G401 (cell line): ENCODE results near the gene MAL. TPM values are rescaled to one million over a fixed set of nuclear protein-coding genes. Genes with fewer than 3 reads are reported as not detected.
"Not testable (repeated sequence)": the region's sequence is repeated elsewhere in the genome, so short reads cannot be mapped to it uniquely, and the experiment has no call there.

Experiments used
- DNase-seq: peaks from one replicate; pipeline ENCODE4 v3.0.0-alpha.2; 2015; ENCODE audit warnings: low spot score
- in situ Hi-C: cut with HindIII; loops from 2 replicates; pipeline ENCODE4 v1.10.0; 2016; ENCODE audit warnings: low sequenced_read_pairs, mixed read lengths
- total RNA-seq: library from RNA; depleted of rRNA; stranded (reverse); fragments of >200 nt; shearing (Covaris generic); gene quantifications from 2 replicates; pipeline ENCODE4 v1.2.3, GENCODE V29; 2014

The MAL gene
- total RNA-seq, 1 experiment from 2014 or later, result not detected

GRCh38 chr2:95027369-95027720, 1.8 kb downstream of the MAL start:
- in situ Hi-C loops, result no loop called here
- DNase-seq, result no peak

- no peak for DNase-seq
- in situ Hi-C loops, result no loop called here
Measured at GRCh38 chr2:95029898-95030341, 4.4 kb downstream of the MAL start.

DNA sequence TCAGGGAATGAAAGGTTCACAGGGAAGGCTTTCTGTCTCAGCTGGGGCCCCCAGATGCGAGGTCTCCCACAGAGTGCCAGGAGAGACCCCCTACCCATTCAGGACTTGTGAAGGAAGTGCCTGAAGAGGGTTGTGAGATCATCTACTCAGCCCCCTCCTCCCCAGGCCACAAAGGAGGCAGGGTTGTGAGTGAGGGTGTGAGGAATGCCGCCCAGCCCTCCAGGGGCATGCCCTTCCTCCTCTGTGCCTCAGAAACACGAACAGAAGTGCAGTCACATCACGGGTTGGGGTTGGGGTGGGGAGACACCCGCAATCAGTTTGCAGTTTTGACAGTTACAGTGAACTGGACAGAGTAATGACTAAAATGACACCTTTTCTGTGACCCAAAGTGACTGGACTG, 5.0 kb downstream of the MAL start:
- no peak for DNase-seq
- in situ Hi-C loops, result no loop called here

- DNase-seq, result no peak
- in situ Hi-C loops, result no loop called here
Measured at GRCh38 chr2:95031076-95031725, 5.7 kb downstream of the MAL start.

- in situ Hi-C loops, result no loop called here
- DNase-seq, result no peak
Measured at GRCh38 chr2:95031726-95032116, 6.2 kb downstream of the MAL start.

GRCh38 chr2:95032341-95032740, 6.8 kb downstream of the MAL start:
- in situ Hi-C loops, result no loop called here
- DNase-seq, result no peak

DNA sequence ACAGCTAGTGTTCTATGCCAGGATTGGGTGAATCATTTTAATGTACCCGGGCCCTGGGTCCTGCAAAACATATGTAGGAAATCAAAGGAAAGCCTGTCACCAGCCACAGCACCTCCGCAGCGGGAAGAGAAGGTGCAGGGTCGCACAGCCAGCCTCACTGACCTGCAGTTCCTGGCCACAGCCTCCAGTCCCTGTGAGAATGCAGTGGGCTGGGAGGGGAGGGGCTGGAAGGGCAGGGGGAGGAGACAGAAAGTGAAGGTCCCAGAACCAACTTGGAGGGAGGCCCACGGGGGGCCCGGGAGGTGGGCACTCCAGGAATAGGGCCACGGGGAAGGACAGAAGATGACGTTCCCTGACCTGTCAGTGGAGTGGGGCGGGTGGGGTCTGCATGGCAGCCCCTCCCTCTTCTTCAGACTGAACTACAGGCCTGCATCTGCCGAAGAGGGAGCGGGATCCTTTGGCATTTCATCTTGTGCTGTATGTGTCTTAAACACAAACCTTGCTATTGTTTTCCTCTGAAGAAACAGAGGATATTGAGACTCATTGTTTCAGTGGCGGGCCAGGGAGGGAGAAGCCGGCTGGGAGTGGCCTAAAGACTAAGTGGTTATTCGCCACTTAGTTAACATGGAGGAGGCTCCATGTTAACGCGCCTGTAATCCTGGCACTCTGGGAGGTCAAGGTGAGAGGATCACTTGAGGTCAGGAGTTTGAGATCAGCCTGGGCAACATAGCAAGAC, 7.5 kb downstream of the MAL start:
- DNase-seq, result no peak
- in situ Hi-C loops, result no loop called here

GRCh38 chr2:95034221-95034620, 8.7 kb downstream of the MAL start:
- in situ Hi-C loops, result no loop called here
- no peak for DNase-seq

- in situ Hi-C loops, result no loop called here
- DNase-seq, result no peak
Measured at GRCh38 chr2:95034818-95035217, 9.3 kb downstream of the MAL start.

DNA sequence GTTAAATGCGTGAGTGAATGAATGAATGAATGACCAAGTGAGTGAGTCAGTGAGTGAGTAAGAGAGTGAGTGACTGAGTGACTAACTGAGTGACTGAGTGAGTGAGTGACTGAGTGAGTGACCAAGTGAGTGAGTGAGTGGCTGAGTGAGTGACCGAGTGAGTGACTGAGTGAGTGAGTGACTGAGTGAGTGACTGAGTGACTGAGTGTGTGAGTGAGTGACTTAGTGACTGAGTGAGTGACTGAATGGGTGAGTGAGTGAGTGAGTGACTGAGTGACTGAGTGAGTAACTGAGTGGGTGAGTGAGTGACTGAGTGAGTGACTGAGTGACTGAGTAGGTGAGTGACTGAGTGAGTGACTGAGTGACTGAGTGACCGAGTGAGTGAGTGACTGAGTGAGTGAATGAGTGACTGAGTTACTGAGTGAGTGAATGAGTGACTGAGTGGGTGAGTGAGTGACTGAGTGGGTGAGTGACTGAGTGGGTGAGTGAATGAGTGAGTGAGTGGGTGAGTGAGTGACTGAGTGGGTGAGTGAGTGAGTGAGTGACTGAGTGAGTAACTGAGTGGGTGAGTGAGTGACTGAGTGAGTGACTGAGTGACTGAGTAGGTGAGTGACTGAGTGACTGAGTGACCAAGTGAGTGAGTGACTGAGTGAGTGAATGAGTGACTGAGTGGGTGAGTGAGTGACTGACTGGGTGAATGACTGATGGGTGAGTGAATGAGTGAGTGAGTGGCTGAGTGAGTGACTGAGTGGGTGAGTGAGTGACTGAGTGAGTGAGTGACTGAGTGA, 11.3 kb downstream of the MAL start:
- in situ Hi-C loops, result no loop called here

DNA sequence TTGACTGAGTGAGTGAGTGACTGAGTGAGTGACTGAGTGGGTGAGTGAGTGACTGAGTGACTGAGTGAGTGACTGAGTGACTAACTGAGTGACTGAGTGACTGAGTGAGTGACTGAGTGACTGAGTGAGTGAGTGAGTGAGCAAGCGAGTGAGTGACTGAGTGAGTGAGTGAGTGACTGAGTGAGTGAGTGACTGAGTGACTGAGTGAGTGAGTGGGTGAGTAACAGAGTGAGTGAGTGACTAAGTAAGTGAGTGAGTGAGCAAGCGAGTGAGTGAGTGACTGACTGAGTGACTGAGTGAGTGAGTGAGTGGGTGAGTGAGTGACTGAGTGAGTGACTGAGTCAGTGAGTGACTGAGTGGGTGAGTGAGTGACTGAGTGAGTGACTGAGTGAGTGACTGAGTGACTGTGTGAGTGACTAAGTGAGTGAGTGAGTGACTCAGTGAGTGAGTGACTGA, 11.9 kb downstream of the MAL start:
- in situ Hi-C loops, result no loop called here
- no peak for DNase-seq

More for the DNA sequence above, 11.3 kb downstream of the MAL start:
- no peak for DNase-seq

DNA sequence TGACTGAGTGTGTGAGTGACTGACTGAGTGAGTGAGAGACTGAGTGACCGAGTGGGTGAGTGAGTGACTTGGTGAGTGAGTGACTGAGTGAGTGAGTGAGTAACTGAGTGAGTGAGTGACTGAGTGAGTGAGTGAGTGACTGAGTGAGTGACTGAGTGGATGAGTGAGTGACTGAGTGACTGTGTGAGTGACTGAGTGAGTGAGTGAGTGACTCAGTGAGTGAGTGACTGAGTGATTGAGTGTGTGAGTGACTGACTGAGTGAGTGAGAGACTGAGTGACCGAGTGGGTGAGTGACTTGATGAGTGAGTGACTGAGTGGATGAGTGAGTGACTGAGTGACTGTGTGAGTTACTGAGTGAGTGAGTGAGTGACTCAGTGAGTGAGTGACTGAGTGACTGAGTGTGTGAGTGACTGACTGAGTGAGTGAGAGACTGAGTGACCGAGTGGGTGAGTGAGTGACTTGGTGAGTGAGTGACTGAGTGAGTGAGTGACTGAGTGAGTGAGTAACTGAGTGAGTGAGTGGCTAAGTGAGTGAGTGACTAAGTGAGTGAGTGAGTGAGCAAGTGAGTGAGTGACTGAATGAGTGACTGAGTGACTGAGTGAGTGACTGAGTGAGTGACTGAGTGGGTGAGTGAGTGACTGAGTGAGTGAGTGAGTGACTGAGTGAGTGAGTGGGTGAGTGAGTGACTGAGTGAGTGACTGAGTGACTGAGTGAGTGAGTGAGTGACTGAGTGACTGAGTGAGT, 12.5 kb downstream of the MAL start:
- in situ Hi-C loops, DNase-seq: not testable (repeated sequence)

DNA sequence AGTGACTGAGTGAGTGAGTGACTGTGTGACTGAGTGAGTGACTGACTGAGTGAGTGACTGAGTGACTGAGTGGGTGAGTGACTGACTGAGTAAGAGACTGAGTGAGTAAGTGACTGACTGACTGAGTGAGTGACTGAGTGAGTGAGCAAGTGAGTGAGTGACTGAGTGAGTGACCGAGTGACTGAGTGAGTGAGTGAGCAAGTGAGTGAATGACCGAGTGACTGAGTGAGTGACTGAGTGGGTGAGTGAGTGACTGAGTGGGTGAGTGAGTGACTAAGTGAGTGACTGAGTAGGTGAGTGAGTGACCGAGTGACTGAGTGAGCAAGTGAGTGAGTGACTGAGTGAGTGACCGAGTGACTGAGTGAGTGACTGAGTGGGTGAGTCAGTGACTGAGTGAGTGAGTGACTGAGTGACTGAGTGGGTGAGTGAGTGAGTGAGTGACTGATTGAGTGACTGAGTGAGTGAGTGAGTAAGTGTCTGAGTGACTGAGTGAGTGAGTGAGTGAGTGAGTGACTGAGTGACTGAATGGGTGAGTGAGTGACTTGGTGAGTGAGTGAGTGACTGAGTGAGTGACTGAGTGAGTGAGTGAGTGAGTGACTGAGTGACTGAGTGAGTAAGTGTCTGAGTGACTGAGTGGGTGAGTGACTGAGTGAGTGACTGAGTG, 13.3 kb downstream of the MAL start:
- no peak for DNase-seq
- in situ Hi-C loops, result no loop called here

DNA sequence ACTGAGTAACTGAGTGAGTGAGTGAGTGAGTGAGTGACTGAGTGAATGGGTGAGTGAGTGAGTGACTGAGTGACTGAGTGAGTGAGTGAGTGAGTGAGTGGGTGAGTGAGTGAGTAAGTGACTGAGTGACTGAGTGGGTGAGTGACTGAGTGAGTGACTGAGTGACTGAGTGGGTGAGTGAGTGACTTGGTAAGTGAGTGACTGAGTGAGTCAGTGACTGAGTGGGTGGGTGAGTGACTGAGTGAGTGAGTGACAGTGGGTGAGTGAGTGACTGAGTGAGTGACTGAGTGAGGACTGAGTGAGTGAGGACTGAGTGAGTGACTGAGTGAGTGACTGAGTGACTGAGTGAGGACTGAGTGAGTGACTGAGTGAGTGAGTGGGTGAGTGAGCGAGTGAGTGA, 13.9 kb downstream of the MAL start:
- in situ Hi-C loops, result no loop called here

GRCh38 chr2:95039978-95040377, 14.5 kb downstream of the MAL start:
- in situ Hi-C loops, result no loop called here
- DNase-seq, result no peak

More for the DNA sequence above, 13.9 kb downstream of the MAL start:
- DNase-seq, result no peak

DNA sequence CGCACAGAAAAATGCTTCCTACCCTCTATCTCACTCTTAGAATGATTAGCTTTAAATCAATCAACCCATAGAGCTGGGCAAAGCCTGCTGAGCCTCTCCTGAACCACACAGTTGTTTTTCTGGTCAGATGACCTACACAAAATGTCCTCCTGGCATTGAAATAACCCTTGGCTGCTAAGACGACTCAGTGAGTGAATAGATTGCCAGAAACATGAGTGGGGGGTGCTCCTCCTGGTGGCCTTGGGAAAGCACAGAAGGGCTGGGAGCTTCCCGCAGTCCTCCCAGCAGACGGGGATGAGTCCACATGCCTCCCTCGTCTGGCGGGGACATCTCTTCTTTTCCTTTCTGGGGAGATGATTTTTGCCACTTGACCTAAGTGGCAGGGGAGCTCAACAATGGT, 14.9 kb downstream of the MAL start:
- no peak for DNase-seq
- in situ Hi-C loops, result no loop called here

- in situ Hi-C loops, result no loop called here
- no peak for DNase-seq
Measured at GRCh38 chr2:95041060-95041823, 15.7 kb downstream of the MAL start.

DNA sequence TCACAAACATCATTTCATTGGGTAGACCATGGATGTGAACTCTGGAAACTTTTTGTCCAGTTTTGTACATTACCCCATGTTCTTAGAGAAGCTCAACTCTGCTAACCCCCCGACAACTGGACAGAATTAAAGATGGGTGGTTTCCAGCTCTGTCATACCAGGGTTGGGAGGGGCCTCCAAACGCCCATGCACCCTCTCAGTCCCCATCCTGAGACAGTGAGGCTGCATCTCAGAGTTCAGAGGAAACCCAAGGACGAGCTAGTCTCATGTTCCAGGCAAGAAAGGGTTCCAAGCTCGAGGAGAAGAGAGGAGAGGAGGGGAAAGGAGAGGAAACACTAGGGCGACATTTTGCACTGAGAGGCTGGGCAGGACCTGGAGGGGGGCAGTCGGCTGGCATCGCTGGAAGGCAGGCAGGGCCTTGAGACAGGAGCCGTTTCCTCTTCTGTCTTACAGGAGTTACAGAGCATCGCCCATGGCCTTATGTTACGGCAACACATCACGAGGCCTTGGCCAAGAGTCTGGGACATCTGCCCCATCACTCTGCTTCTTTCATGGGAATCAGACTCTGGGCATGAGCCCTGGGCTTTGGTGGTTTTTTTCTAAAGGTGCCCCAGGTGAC, 16.4 kb downstream of the MAL start:
- DNase-seq, result no peak
- in situ Hi-C loops, result no loop called here
